Omental fat pad (tissue), 4 donors: ENCODE data around the gene USP22. TPM values are rescaled to one million over a fixed set of nuclear protein-coding genes. Genes with fewer than 3 reads are reported as not detected.

Source experiments
- ATAC-seq: fragments of 150-250 bp; one replicate; pipeline ENCODE4 v1.9.1; 2016; ENCODE audit warnings: mild to moderate bottlenecking, moderate library complexity; ENCODE audit not compliant: low FRiP score
- DNase-seq: peaks from one replicate; pipeline ENCODE4 v3.0.0-alpha.2; 2019; ENCODE audit warnings: low spot score
- CTCF ChIP-seq, 3 donors: fragments of 450-650 bp; IDR thresholded peaks; one replicate each; pipeline ENCODE4 v1.5.1; 2016 to 2017; ENCODE audit warnings: antibody characterized with exemption in 3 of 3, mild to moderate bottlenecking in 3 of 3, moderate library complexity in 2 of 3
- total RNA-seq, 4 donors: library from RNA; depleted of rRNA; stranded (reverse); fragments of >200 nt; gene quantifications; one replicate each; pipeline ENCODE4 v1.1.0, GENCODE V29; 2016

Gene USP22
- total RNA-seq, 4 donors from 2014 or later, result 99.1 to 121 (median 109) TPM

- no peak for TF ChIP-seq CTCF (IDR thresholded peaks at IDR 0.05)
- no peak for ATAC-seq
- DNase-seq, result no peak
Measured at GRCh38 chr17:21005803-21006202, 37.0 kb downstream of the USP22 start.

DNA sequence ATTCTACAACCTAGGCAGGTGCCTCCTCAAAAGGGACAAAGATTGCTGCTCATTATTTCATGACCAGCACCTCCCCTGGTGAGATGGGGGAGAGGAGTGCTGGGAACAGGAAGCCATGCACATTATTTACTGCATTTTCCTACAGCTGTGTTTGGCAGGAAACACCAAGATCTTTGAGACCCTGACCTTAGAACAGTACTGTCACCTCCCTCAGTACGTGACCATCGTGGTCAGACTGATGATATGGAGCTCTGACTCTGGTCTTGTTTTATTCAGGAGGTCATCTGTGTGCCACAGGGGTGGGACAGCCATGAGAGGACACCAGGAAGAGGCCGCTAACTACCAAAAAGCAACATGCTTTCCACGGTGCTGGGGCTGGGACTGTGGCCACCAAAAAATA lies 37.4 kb downstream of the USP22 start:
- no peak for ATAC-seq
- DNase-seq, result no peak
- TF ChIP-seq CTCF (IDR thresholded peaks at IDR 0.05), result no peak

GRCh38 chr17:21004016-21004930 lies 38.5 kb downstream of the USP22 start:
- no peak for DNase-seq
- ATAC-seq, result no peak
- no peak for TF ChIP-seq CTCF (IDR thresholded peaks at IDR 0.05)

GRCh38 chr17:21003007-21003621 lies 39.7 kb downstream of the USP22 start:
- DNase-seq (no peak), ATAC-seq (no peak)
- TF ChIP-seq CTCF (IDR thresholded peaks at IDR 0.05), result no peak

DNA sequence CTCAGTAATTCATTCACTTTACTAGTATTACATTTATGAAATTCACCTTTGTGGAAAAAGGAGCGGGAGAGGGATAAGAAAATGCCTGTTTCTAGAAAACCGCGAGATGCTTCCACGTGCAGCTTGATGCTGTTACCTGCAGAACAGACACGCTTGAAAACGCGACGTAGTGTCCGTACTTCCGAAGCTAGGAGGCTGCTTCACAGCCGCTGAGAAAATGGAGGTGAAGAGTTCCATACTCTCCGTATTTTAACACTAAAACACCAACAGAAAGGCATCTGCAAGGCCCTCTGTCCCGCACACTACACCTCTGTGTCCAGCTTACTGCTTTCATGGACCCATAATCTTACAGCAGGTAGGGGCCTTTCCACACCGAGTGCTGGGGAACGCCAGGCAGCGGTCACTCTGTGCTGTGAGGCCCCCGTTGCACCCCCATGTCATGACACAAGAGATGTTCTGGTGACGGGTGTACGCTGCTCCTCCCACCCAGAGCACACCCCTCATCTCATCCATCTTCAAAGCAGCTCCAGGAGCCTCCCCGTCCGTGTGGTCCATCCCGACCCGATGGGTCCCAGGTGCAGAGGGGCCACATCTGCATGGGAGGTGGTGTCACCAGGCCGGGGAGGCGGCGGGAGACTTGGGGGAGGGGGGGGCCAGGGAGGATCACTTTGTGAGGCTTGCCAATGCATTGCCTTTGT lies 40.4 kb downstream of the USP22 start:
- no peak for ATAC-seq
- DNase-seq, result no peak
- no peak for TF ChIP-seq CTCF (IDR thresholded peaks at IDR 0.05)

- DNase-seq, result no peak
- no peak for TF ChIP-seq CTCF (IDR thresholded peaks at IDR 0.05)
- no peak for ATAC-seq
Measured at GRCh38 chr17:21001813-21002221, 41.0 kb downstream of the USP22 start.
